ENCODE measurements around the gene PPIB. TPM values are rescaled to one million over a fixed set of nuclear protein-coding genes. Genes with fewer than 3 reads are reported as not detected.

Gene PPIB
- total and polyA plus RNA-seq, 4 donors = 379 to 768 (median 632) TPM

DNA sequence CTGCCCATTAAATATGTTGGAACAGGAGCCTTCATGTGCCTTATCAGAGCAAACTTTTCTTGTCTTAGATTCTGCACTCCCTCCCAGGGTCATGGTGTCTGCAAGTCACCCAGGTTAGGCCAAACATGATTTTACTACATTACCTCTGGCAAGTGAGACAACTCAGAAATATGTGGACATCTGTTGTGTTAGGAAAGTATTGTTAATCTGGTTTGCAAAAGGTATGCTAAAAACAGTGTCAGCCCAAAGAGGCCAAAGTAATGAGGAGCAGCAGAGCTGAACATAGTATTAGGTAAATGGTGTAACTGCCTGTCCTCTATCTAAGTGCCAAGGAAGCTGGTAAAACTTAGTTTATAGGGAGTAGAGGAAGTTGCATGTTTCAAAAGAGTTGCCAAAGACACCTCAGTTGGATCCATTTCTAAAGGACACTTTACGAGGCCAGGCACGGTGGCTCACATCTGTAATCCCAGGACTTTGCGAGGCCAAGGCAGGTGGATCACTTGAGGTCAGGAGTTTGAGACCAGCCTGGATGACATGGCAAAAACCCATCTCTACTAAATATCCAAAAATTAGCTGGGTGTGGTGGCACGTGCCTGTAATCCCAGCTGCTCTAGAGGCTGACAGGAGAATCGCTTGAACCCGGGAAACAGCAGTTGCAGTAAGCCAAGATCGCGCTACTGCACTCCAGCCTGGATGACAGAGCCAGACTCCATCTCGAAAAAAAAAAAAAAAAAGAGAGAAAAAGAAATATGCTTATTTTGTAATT is 22.5 kb upstream of the PPIB start:
- Histone ChIP-seq H3K27me3 (ENCODE audit: control insufficient read depth in 4 of 4, insufficient read depth in 4 of 4, low read length in 3 of 4) (no peaks in the 10 kb centered on the region), H3K9me3 (ENCODE audit: control insufficient read depth in 4 of 4, low read length in 3 of 4) (no peaks in the 10 kb centered on the region), H3K4me1 (ENCODE audit: control insufficient read depth in 4 of 4, insufficient read depth in 4 of 4, low read length in 3 of 4) (no peaks in the 10 kb centered on the region), H3K36me3 (ENCODE audit: control insufficient read depth in 4 of 4, insufficient read depth in 3 of 4, low read depth in 1 of 4, low read length in 3 of 4) (peaks cover 0 to 7% (median under 1%) of the 10 kb centered on the region in 4 donors), H3K27ac (ENCODE audit: low read depth in 1 of 2, low read length in 2 of 2) (no peak overlapping the region), H3K4me3 (ENCODE audit: low read depth in 1 of 3, low read length in 3 of 3) (no peak overlapping the region), H3K9ac (ENCODE audit: low read depth in 1 of 2, low read length in 2 of 2) (no peak overlapping the region)
- DNase-seq (ENCODE audit: low spot score) = no peak
- TF ChIP-seq FOXA1 (IDR thresholded peaks at IDR 0.05) (no peak), YY1 (IDR thresholded peaks at IDR 0.05) (no peak), TAF1 (conservative IDR thresholded peaks at IDR 0.05) (no peak), RAD21 (IDR thresholded peaks at IDR 0.05) (no peak), HNF4A (conservative IDR thresholded peaks at IDR 0.05) (no peak), JUND (IDR thresholded peaks at IDR 0.05) (no peak), EGR1 (IDR thresholded peaks at IDR 0.05; ENCODE audit: low read depth in 2 of 2) (no peak), SP1 (IDR thresholded peaks at IDR 0.05) (no peak), RXRA (IDR thresholded peaks at IDR 0.05) (no peak), NR2F2 (IDR thresholded peaks at IDR 0.05) (no peak), GABPA (IDR thresholded peaks at IDR 0.05 in 1 of 2, conservative IDR thresholded peaks at IDR 0.05 in 1 of 2) (no peak), HNF4G (IDR thresholded peaks at IDR 0.05) (no peak)
- TF ChIP-seq, protein P1, sequence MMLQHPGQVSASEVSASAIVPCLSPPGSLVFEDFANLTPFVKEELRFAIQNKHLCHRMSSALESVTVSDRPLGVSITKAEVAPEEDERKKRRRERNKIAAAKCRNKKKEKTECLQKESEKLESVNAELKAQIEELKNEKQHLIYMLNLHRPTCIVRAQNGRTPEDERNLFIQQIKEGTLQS (IDR thresholded peaks at IDR 0.05) = no peak
- TF ChIP-seq, protein P2, sequence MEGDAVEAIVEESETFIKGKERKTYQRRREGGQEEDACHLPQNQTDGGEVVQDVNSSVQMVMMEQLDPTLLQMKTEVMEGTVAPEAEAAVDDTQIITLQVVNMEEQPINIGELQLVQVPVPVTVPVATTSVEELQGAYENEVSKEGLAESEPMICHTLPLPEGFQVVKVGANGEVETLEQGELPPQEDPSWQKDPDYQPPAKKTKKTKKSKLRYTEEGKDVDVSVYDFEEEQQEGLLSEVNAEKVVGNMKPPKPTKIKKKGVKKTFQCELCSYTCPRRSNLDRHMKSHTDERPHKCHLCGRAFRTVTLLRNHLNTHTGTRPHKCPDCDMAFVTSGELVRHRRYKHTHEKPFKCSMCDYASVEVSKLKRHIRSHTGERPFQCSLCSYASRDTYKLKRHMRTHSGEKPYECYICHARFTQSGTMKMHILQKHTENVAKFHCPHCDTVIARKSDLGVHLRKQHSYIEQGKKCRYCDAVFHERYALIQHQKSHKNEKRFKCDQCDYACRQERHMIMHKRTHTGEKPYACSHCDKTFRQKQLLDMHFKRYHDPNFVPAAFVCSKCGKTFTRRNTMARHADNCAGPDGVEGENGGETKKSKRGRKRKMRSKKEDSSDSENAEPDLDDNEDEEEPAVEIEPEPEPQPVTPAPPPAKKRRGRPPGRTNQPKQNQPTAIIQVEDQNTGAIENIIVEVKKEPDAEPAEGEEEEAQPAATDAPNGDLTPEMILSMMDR (IDR thresholded peaks at IDR 0.05; ENCODE audit: low read depth, low read length, missing input control) = no peak
- 96% methylated on average over 9 of the region's 9 CpGs for WGBS

GRCh38 chr15:64182859-64183370 is 20.1 kb upstream of the PPIB start:
- peaks cover 0 to 10% (median 3%) of the 10 kb centered on the region in 4 donors for H3K36me3 ChIP-seq (ENCODE audit: control insufficient read depth in 4 of 4, insufficient read depth in 3 of 4, low read depth in 1 of 4, low read length in 3 of 4)
- no peaks in the 10 kb centered on the region for H3K4me1 ChIP-seq (ENCODE audit: control insufficient read depth in 4 of 4, insufficient read depth in 4 of 4, low read length in 3 of 4)
- H3K27ac ChIP-seq (ENCODE audit: low read depth in 1 of 2, low read length in 2 of 2) = no peak overlapping the region
- H3K27me3 ChIP-seq (ENCODE audit: control insufficient read depth in 4 of 4, insufficient read depth in 4 of 4, low read length in 3 of 4) = no peaks in the 10 kb centered on the region
- no peak for DNase-seq (ENCODE audit: low spot score)
- TF ChIP-seq HNF4A (conservative IDR thresholded peaks at IDR 0.05) (no peak), FOXA2 (IDR thresholded peaks at IDR 0.05) (no peak), TAF1 (conservative IDR thresholded peaks at IDR 0.05) (no peak), HNF4G (IDR thresholded peaks at IDR 0.05) (no peak), YY1 (IDR thresholded peaks at IDR 0.05) (no peak), REST (IDR thresholded peaks at IDR 0.05) (no peak), RXRA (IDR thresholded peaks at IDR 0.05) (no peak), EGR1 (IDR thresholded peaks at IDR 0.05; ENCODE audit: low read depth in 2 of 2) (no peak), RAD21 (IDR thresholded peaks at IDR 0.05) (no peak), JUND (IDR thresholded peaks at IDR 0.05) (no peak), NR2F2 (IDR thresholded peaks at IDR 0.05) (no peak), FOXA1 (IDR thresholded peaks at IDR 0.05) (no peak), GABPA (IDR thresholded peaks at IDR 0.05 in 1 of 2, conservative IDR thresholded peaks at IDR 0.05 in 1 of 2) (no peak)
- TF ChIP-seq, protein P1 (IDR thresholded peaks at IDR 0.05) = no peak
- TF ChIP-seq, protein P3, sequence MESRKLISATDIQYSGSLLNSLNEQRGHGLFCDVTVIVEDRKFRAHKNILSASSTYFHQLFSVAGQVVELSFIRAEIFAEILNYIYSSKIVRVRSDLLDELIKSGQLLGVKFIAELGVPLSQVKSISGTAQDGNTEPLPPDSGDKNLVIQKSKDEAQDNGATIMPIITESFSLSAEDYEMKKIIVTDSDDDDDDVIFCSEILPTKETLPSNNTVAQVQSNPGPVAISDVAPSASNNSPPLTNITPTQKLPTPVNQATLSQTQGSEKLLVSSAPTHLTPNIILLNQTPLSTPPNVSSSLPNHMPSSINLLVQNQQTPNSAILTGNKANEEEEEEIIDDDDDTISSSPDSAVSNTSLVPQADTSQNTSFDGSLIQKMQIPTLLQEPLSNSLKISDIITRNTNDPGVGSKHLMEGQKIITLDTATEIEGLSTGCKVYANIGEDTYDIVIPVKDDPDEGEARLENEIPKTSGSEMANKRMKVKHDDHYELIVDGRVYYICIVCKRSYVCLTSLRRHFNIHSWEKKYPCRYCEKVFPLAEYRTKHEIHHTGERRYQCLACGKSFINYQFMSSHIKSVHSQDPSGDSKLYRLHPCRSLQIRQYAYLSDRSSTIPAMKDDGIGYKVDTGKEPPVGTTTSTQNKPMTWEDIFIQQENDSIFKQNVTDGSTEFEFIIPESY (IDR thresholded peaks at IDR 0.05) = no peak
- TF ChIP-seq, protein P2 (IDR thresholded peaks at IDR 0.05; ENCODE audit: low read depth, low read length, missing input control) = no peak
- H3K9ac ChIP-seq (ENCODE audit: low read depth in 1 of 2, low read length in 2 of 2) = no peak overlapping the region
- WGBS = 87% methylated on average over 4 of the region's 4 CpGs
- H3K4me3 ChIP-seq (ENCODE audit: low read depth in 1 of 3, low read length in 3 of 3) = no peak overlapping the region
- no peaks in the 10 kb centered on the region for H3K9me3 ChIP-seq (ENCODE audit: control insufficient read depth in 4 of 4, low read length in 3 of 4)
